ENCODE data around the gene ASAP2. TPM values are rescaled to one million over a fixed set of nuclear protein-coding genes. Genes with fewer than 3 reads are reported as not detected.

Gene ASAP2
- polyA plus RNA-seq, 1 experiment: 30.0 TPM

DNA sequence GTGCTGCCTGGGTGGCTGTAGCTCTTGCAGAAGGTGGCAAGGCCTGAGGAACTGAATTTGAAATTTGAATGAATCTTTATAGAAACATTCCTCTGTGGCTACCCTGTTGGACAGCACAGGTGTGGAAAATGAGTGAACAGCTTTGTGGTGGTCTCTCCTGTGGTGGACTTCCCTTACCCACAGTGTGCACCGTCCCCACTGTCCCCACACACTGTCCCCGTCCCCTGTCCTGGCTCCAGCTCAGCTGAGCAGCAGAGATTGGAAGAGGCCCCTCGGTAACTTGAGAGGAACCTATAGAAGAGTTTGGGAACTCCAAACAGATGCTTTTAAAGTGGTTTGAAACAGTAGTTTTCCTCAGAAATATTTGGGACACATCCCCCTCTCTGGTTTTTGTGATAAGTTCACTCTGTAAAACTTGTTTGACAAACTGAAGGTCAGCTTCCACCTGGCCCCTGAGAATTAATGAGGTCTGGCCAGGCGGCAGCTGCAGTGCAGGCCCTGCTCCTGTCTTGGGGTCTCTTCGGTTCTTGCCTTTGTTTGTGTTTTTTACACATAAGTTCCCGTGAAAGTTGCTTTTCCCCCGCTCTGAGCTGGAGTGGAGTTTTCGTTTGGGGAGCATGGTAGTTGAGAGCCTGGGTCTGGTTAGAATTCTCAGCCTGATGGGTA lies 63.2 kb downstream of the ASAP2 start:
- H3K9me3 ChIP-seq (ENCODE audit: control insufficient read depth, insufficient read depth, low read length): no peaks in the 10 kb centered on the region
- H3K27ac ChIP-seq (ENCODE audit: low read depth, low read length): no peak overlapping the region
- ChIA-PET POLR2A (interaction anchor here (0.9 kb wide), 1 partner anchor 35 kb away, joined by 3 read pairs; no protein-coding TSS in a partner anchor), CTCF (interaction anchor here (1.0 kb wide), 1 partner anchor 64 kb away, joined by 3 read pairs; the partner anchor contains the start of gene ASAP2)
- H3K4me3 ChIP-seq (ENCODE audit: low read depth, low read length): no peak overlapping the region
- no peaks in the 10 kb centered on the region for H3K27me3 ChIP-seq (ENCODE audit: control insufficient read depth, insufficient read depth, low read length)
- DNase-seq (ENCODE audit: low read depth, low spot score): no peak
- TF ChIP-seq, protein P1, sequence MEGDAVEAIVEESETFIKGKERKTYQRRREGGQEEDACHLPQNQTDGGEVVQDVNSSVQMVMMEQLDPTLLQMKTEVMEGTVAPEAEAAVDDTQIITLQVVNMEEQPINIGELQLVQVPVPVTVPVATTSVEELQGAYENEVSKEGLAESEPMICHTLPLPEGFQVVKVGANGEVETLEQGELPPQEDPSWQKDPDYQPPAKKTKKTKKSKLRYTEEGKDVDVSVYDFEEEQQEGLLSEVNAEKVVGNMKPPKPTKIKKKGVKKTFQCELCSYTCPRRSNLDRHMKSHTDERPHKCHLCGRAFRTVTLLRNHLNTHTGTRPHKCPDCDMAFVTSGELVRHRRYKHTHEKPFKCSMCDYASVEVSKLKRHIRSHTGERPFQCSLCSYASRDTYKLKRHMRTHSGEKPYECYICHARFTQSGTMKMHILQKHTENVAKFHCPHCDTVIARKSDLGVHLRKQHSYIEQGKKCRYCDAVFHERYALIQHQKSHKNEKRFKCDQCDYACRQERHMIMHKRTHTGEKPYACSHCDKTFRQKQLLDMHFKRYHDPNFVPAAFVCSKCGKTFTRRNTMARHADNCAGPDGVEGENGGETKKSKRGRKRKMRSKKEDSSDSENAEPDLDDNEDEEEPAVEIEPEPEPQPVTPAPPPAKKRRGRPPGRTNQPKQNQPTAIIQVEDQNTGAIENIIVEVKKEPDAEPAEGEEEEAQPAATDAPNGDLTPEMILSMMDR (IDR thresholded peaks at IDR 0.05; ENCODE audit: low read depth, low read length): no peak

DNA sequence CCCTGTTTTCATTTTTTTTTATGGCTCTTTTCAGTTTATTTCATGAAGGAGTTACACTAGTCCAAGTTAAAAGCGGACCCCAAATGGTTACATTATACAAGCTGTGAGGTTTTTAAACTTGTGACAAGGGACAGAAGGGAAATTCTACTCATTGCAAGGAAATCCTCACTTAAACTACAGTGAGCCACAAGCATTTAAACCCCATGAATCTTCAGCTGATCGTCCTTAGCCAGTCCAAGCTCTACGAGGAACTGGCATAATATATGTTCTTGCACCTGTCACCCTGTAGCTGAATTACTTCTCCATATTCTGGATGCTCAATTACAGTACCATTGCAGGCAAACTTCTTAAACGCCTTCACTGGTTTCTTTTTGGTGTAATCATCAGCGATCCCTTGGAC lies 64.5 kb downstream of the ASAP2 start:
- ChIA-PET CTCF (no interaction called here), POLR2A (no interaction called here)
- Histone ChIP-seq H3K4me3 (ENCODE audit: low read depth, low read length) (no peak overlapping the region), H3K9me3 (ENCODE audit: control insufficient read depth, insufficient read depth, low read length) (no peaks in the 10 kb centered on the region), H3K27me3 (ENCODE audit: control insufficient read depth, insufficient read depth, low read length) (no peaks in the 10 kb centered on the region), H3K27ac (ENCODE audit: low read depth, low read length) (no peak overlapping the region)
- DNase-seq (ENCODE audit: low read depth, low spot score): no peak
- TF ChIP-seq, protein P1 (IDR thresholded peaks at IDR 0.05; ENCODE audit: low read depth, low read length): no peak

DNA sequence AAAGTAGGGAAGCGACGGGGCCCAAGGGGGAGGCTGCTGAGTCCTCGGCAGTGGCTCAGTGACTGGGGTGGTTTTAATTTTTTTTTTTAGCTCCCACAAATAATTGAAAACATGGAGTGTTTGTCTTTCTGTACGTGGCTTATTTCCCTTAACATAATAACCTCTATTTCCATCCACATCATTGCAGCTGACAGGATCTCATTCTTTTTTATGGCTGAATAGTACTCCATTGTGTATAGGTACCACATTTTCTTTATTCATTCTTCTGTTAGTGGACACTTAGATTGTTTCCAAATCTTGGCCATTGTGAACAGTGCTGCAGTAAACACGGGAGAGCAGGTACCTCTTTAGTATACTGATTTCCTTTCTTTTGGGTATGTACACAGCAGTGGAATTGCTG lies 65.1 kb downstream of the ASAP2 start:
- DNase-seq (ENCODE audit: low read depth, low spot score): no peak
- no peaks in the 10 kb centered on the region for H3K27me3 ChIP-seq (ENCODE audit: control insufficient read depth, insufficient read depth, low read length)
- H3K27ac ChIP-seq (ENCODE audit: low read depth, low read length): no peak overlapping the region
- CTCF ChIA-PET: no interaction called here
- POLR2A ChIA-PET: no interaction called here
- TF ChIP-seq, protein P1 (IDR thresholded peaks at IDR 0.05; ENCODE audit: low read depth, low read length): no peak
- H3K4me3 ChIP-seq (ENCODE audit: low read depth, low read length): no peak overlapping the region
- no peaks in the 10 kb centered on the region for H3K9me3 ChIP-seq (ENCODE audit: control insufficient read depth, insufficient read depth, low read length)

DNA sequence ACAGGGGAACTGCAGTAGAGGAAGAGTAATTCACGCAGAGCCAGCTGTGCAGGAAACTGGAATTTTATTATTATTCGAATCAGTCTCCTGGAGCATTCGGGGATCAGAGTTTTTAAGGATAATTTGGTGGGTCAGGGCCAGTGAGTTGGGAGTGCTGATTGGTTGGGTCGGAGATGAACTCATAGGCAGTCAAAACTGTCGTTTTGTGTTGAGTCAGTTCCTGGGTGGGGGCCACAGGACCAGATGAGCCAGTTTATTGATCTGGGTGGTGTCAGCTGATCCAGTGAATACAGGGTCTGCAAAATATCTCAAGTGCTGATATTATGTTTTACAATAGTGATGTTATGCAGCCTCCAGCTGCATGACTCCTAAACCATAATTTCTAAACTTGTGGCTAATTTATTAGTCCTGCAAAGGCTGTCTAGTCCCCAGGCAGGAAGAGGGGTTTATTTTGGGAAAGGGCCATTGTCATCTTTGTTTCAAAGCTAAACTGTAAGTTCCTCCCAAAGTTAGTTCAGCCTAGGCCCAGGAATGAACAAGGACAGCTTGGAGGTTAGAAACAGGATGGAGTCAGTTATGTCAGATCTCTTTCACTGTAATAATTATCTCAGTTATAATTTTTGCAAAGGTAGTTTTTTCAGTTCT lies 67.0 kb downstream of the ASAP2 start:
- H3K4me3 ChIP-seq (ENCODE audit: low read depth, low read length): no peak overlapping the region
- no peaks in the 10 kb centered on the region for H3K27me3 ChIP-seq (ENCODE audit: control insufficient read depth, insufficient read depth, low read length)
- H3K27ac ChIP-seq (ENCODE audit: low read depth, low read length): no peak overlapping the region
- CTCF ChIA-PET: no interaction called here
- no peaks in the 10 kb centered on the region for H3K9me3 ChIP-seq (ENCODE audit: control insufficient read depth, insufficient read depth, low read length)
- TF ChIP-seq, protein P1 (IDR thresholded peaks at IDR 0.05; ENCODE audit: low read depth, low read length): no peak
- POLR2A ChIA-PET: interaction anchor here (0.6 to 1.0 kb wide), 3 partner anchors 14 to 129 kb away, joined by 3 to 11 read pairs (median 4); no protein-coding TSS in a partner anchor
- DNase-seq (ENCODE audit: low read depth, low spot score): no peak

DNA sequence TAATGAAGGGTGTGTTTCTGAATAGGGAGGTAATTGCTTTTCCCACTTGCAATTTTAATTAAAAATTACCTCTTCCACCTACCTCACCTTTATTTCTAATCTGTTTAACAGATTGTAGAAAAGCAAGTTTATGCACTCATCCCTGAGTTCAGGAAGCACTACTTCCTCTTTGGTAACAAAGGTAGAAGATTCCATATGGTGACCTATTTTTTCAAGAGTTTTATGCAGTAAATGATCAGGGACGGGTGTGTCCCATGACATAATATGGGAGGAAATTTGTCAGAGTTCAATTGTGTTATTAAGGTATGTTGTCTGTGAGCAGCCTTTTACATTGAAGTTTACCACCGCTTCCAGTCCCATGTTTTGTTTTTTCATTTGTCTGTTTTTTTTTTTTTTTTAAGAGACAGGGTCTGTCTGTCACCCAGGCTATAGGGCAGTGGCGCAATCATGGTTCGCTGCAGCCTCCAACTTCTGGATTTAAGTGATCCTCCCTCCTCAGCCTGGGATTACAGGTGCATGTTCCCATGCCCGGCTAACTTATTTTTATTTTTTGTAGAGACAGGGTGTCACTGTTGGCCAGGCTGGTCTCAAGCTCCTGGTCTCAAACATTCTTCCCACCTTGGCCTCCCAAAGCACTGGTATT lies 68.2 kb downstream of the ASAP2 start:
- no peaks in the 10 kb centered on the region for H3K27me3 ChIP-seq (ENCODE audit: control insufficient read depth, insufficient read depth, low read length)
- TF ChIP-seq, protein P1 (IDR thresholded peaks at IDR 0.05; ENCODE audit: low read depth, low read length): no peak
- DNase-seq (ENCODE audit: low read depth, low spot score): no peak
- no peak overlapping the region for H3K27ac ChIP-seq (ENCODE audit: low read depth, low read length)
- ChIA-PET POLR2A (interaction anchor here (1.0 kb wide), 1 partner anchor 12 kb away, joined by 11 read pairs; no protein-coding TSS in a partner anchor), CTCF (interaction anchor here (1.7 kb wide), 1 partner anchor 11 kb away, joined by 4 read pairs; no protein-coding TSS in a partner anchor)
- H3K4me3 ChIP-seq (ENCODE audit: low read depth, low read length): no peak overlapping the region
- H3K9me3 ChIP-seq (ENCODE audit: control insufficient read depth, insufficient read depth, low read length): no peaks in the 10 kb centered on the region
